K562 (cell line): Measurements from ENCODE around the gene NBEA. TPM values are rescaled to one million over a fixed set of nuclear protein-coding genes. Genes with fewer than 3 reads are reported as not detected.

ENCODE experiments used
- ATAC-seq: fragments of 200-7000 bp; cut with Tn5 transposase; 3 replicates; pipeline ENCODE4 v1.9.1; 2020; ENCODE audit warnings: moderate library complexity
- BruUV-seq: library from RNA; stranded (reverse); fragments of 400-500 nt; replicated peaks from 2 replicates; lab custom pipeline; 2021; lab: Mats Ljungman, UMichigan
- CTCF ChIA-PET: fragments of 300-600 bp; formaldehyde crosslinking; extraction: SDS; loops from one replicate; lab custom pipeline; 2021; ENCODE audit warnings: low intra/inter-chr PET ratio; lab: Yijun Ruan, JAX
- POLR2A ChIA-PET: fragments of 300-600, 350-650 bp; sonication (Branson Sonifier 250); formaldehyde crosslinking; extraction: SDS; loops from one replicate; lab custom pipeline; 2021; ENCODE audit warnings: antibody characterized with exemption, inconsistent platforms; lab: Yijun Ruan, JAX
- DNase-seq, 4 experiments: peaks; one replicate each; pipeline versions ENCODE4 v3.0.0 to v3.0.0-alpha.2; 2011 to 2018; ENCODE audit warnings: low spot score in 3 of 4, mixed read lengths in 3 of 4; ENCODE audit errors: extremely low read depth in 1 of 4
- FAIRE-seq: peaks from 2 replicates; lab custom pipeline; 2011; peaks lifted over from hg19 to GRCh38; lab: Jason Lieb, UNC
- H2AFZ ChIP-seq: 2 replicates; pipeline ENCODE4 v1.6.0; 2011; ENCODE audit warnings: low read depth, low read length, control low read depth, inconsistent platforms
- H3K27ac ChIP-seq: fragments of 200-600 bp; 3 replicates; pipeline ENCODE4 v1.8.0; 2011; ENCODE audit warnings: low read depth, mild to moderate bottlenecking, control low read depth, inconsistent platforms, low read length, moderate library complexity, mixed read lengths; ENCODE audit errors: extremely low read depth
- H3K27me3 ChIP-seq, 2 experiments: fragments of 300-600 bp in 1 of 2; 2 replicates in 1 of 2; 3 replicates in 1 of 2; pipeline versions ENCODE4 v1.6.0 to v1.8.0; 2011; ENCODE audit warnings: inconsistent platforms in 2 of 2, low read length in 2 of 2, mild to moderate bottlenecking in 1 of 2, mixed read lengths in 1 of 2, moderate library complexity in 1 of 2; ENCODE audit not compliant: control insufficient read depth in 2 of 2, insufficient read depth in 2 of 2
- H3K36me3 ChIP-seq: fragments of 300-600 bp; 3 replicates; pipeline ENCODE4 v1.8.0; 2011; ENCODE audit warnings: mild to moderate bottlenecking, low read length, inconsistent platforms; ENCODE audit not compliant: control insufficient read depth, insufficient read depth
- H3K4me1 ChIP-seq, 2 experiments: fragments of 200-600 bp in 1 of 2; replicated peaks in 1 of 2; 2 replicates in 1 of 2; 3 replicates in 1 of 2; pipeline versions ENCODE4 v1.5.1 to v1.8.0; 2011; ENCODE audit warnings: inconsistent platforms in 2 of 2, low read length in 2 of 2, mild to moderate bottlenecking in 1 of 2, mixed read lengths in 1 of 2, moderate library complexity in 1 of 2; ENCODE audit not compliant: control insufficient read depth in 2 of 2, insufficient read depth in 2 of 2
- H3K4me2 ChIP-seq: 2 replicates; pipeline ENCODE4 v1.6.1; 2011; ENCODE audit warnings: low read length, control low read depth, inconsistent platforms, mixed read lengths; ENCODE audit not compliant: insufficient read depth
- H3K4me3 ChIP-seq: fragments of 200-600 bp; sonication (generic), shearing (Covaris generic); 2 replicates; pipeline ENCODE4 v1.5.1; 2016; ENCODE audit warnings: control low read depth, inconsistent platforms
- H3K79me2 ChIP-seq: fragments of 200-600 bp; 3 replicates; pipeline ENCODE4 v1.8.0; 2011; ENCODE audit warnings: low read length, inconsistent platforms; ENCODE audit not compliant: control insufficient read depth, insufficient read depth
- H3K9ac ChIP-seq, 2 experiments: 2 replicates each; pipeline versions ENCODE4 v1.6.0 to v1.6.1; 2011; ENCODE audit warnings: low read depth in 2 of 2, low read length in 2 of 2, control low read depth in 1 of 2, inconsistent platforms in 1 of 2, mild to moderate bottlenecking in 1 of 2, mixed read lengths in 1 of 2; ENCODE audit not compliant: insufficient read depth in 1 of 2
- H3K9me1 ChIP-seq: one replicate; pipeline ENCODE4 v1.6.0; 2011; ENCODE audit warnings: inconsistent platforms, mild to moderate bottlenecking, low read length, moderate library complexity; ENCODE audit not compliant: control insufficient read depth, insufficient read depth
- H3K9me3 ChIP-seq: replicated peaks from 2 replicates; pipeline ENCODE4 v1.5.1; 2011; ENCODE audit warnings: low read depth, low read length, inconsistent platforms; ENCODE audit not compliant: control insufficient read depth, insufficient read depth
- H4K20me1 ChIP-seq: replicated peaks from 2 replicates; pipeline ENCODE4 v1.6.1; 2011; ENCODE audit warnings: low read length, inconsistent platforms, mixed read lengths; ENCODE audit not compliant: control insufficient read depth, insufficient read depth
- CLOCK ChIP-seq: fragments of 250-450 bp; sonication (Bioruptor Pico); IDR thresholded peaks from 2 replicates; pipeline ENCODE4 v1.4.0; 2020; ENCODE audit warnings: mild to moderate bottlenecking, moderate library complexity, borderline replicate concordance
- CREBBP ChIP-seq: IDR thresholded peaks from one replicate; pipeline ENCODE4 v1.6.1; 2012; ENCODE audit warnings: low read depth, mild to moderate bottlenecking, control low read depth, inconsistent platforms, low read length
- KHSRP ChIP-seq: fragments of 450-650 bp; IDR thresholded peaks from 2 replicates; pipeline ENCODE4 v1.6.1; 2017
- NRF1 ChIP-seq, 2 experiments: fragments of 450-650 bp; IDR thresholded peaks in 1 of 2; conservative IDR thresholded peaks in 1 of 2; 2 replicates each; pipeline ENCODE4 v1.6.1; 2014; ENCODE audit warnings: mild to moderate bottlenecking in 2 of 2
- PURB ChIP-seq: sonication (generic); formaldehyde crosslinking; IDR thresholded peaks from 2 replicates; pipeline ENCODE4 v1.9.0; 2021; ENCODE audit warnings: low read depth, mild to moderate bottlenecking, missing genetic modification reagents
- RBBP5 ChIP-seq: fragments of 200-600 bp; sonication (generic); IDR thresholded peaks from 2 replicates; pipeline ENCODE4 v1.6.1; 2012; ENCODE audit warnings: borderline replicate concordance, mild to moderate bottlenecking, low read length, control low read depth, inconsistent platforms; ENCODE audit not compliant: insufficient read depth, poor library complexity, severe bottlenecking
- RBM17 ChIP-seq: fragments of 200-400 bp; formaldehyde crosslinking; IDR thresholded peaks from 2 replicates; pipeline ENCODE4 v1.6.1; 2017; ENCODE audit warnings: low read depth, mild to moderate bottlenecking, low read length, borderline replicate concordance
- RBM34 ChIP-seq: fragments of 200-400 bp; formaldehyde crosslinking; IDR thresholded peaks from 2 replicates; pipeline ENCODE4 v1.6.1; 2018; ENCODE audit warnings: low read length, borderline replicate concordance; ENCODE audit not compliant: insufficient read depth
- SNRNP70 ChIP-seq: fragments of 200-400 bp; formaldehyde crosslinking; optimal IDR thresholded peaks from 2 replicates; pipeline ENCODE3; 2017; ENCODE audit warnings: low read depth, low read length
- ZNF217 ChIP-seq: sonication (generic); formaldehyde crosslinking; IDR thresholded peaks from 2 replicates; pipeline ENCODE4 v1.8.0; 2022; ENCODE audit warnings: mild to moderate bottlenecking, missing genetic modification reagents
- ZNF551 ChIP-seq: fragments of 250-450 bp; sonication (Bioruptor Pico); IDR thresholded peaks from 2 replicates; pipeline ENCODE4 v1.5.0; 2021; ENCODE audit warnings: mild to moderate bottlenecking, moderate library complexity
- WGBS: fragments of 100-300 bp; shearing (Covaris generic); methylation state at CpG from one replicate; pipeline ENCODE4 v1.1.6; 2016; ENCODE audit warnings: low coverage, mixed read lengths; ENCODE audit not compliant: insufficient coverage; ENCODE audit errors: missing lambda C conversion rate; 5-methylcytosine and 5-hydroxymethylcytosine counted together
- in situ Hi-C: fragments of 300-500 bp; cut with MboI; formaldehyde crosslinking; loops from 4 replicates; pipeline ENCODE4 v1.15.0; 2018; ENCODE audit warnings: inconsistent platforms, mixed read lengths
- intact Hi-C: fragments of 100-400 bp; cut with micrococcal nuclease; formaldehyde crosslinking; loops from 2 replicates; pipeline ENCODE4 v1.14.2; 2022
- polyA plus RNA-seq, 8 experiments: library from polyadenylated mRNA; depleted of rRNA in 4 of 8; stranded (reverse) in 5 of 8; unstranded in 3 of 8; fragments of >200 nt; fragmentation: Nextera tagmentation in 2 of 8; fragmentation: Illumina TruSeq in 1 of 8; extraction: Ambion mirVana in 2 of 8; extraction: Trizol in 1 of 8; gene quantifications; 2 replicates each; pipeline versions ENCODE4 v1.2.1 to v1.2.3, GENCODE V29; 2011 to 2014; ENCODE audit warnings: inconsistent platforms in 1 of 8, missing spikeins in 1 of 8
- total RNA-seq, 7 experiments: library from RNA; depleted of rRNA in 6 of 7; stranded (reverse); fragments of >200 nt in 6 of 7; fragmentation: Illumina TruSeq in 2 of 7; extraction: Trizol in 2 of 7; gene quantifications; 2 replicates each; pipeline versions ENCODE4 v1.2.1 to v1.2.3, GENCODE V29; 2011 to 2021; ENCODE audit warnings: low replicate concordance in 1 of 7
- TF ChIP-seq, protein P1 (sequence below): fragments of 200-800 bp; sonication (Bioruptor generic); IDR thresholded peaks from 2 replicates; pipeline ENCODE4 v1.6.1; 2016; ENCODE audit warnings: missing genetic modification characterization, missing compliant biosample characterization

Gene NBEA
- total and polyA plus RNA-seq, 9 of the 15 experiments (the other 6 are each of a cell fraction or from before 2014, with no cell fraction given), result 0.03 to 0.94 (median 0.05) TPM; not detected in 2

DNA sequence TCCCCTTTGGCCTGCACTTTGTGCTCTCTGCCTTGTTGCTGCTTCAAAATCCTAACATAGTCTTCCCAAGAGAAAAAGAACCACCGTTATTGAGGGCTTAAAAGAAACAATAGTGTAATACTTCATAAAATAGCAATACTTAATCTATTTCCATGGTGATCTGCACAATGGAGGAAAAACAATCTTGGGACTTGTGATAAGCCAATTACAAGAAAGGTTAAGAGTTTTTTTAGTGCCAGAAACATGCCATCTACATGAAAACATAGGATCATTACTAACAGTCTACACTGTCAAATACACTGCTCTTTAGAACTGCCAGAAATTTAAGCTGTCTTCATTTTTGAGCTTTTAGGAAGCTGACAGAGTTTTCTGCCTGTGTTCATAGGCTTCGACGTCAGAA, 588.5 kb downstream of the NBEA start:
- Histone ChIP-seq H2AFZ (no peak overlapping the region), H4K20me1 (no peaks in the 10 kb centered on the region), H3K9me3 (no peaks in the 10 kb centered on the region), H3K4me1 (no peaks in the 10 kb centered on the region), H3K9ac (no peak overlapping the region), H3K4me3 (no peak overlapping the region), H3K27ac (no peak overlapping the region), H3K9me1 (no peaks in the 10 kb centered on the region), H3K4me2 (no peak overlapping the region), H3K36me3 (no peaks in the 10 kb centered on the region), H3K27me3 (no peaks in the 10 kb centered on the region), H3K79me2 (no peaks in the 10 kb centered on the region)
- intact Hi-C loops, result no loop called here
- DNase-seq, result no peak
- no peak for FAIRE-seq
- 0% methylated on average over 2 of the region's 3 CpGs for WGBS
- ChIA-PET CTCF (no interaction called here), POLR2A (no interaction called here)
- no peak for ATAC-seq
- BruUV-seq, result no TSS peak
- in situ Hi-C loops, result no loop called here
- TF ChIP-seq RBM34 (no peak), CREBBP (no peak), ZNF217 (CRISPR knock-in tag) (no peak), RBBP5 (no peak), RBM17 (no peak), NRF1 (conservative IDR thresholded peaks at IDR 0.05 in 1 of 2, IDR thresholded peaks at IDR 0.05 in 1 of 2) (no peak), SNRNP70 (no peak), PURB (CRISPR knock-in tag) (no peak), CLOCK (CRISPR knock-in tag) (no peak), KHSRP (no peak), ZNF551 (CRISPR knock-in tag) (no peak)
- TF ChIP-seq, protein P1, sequence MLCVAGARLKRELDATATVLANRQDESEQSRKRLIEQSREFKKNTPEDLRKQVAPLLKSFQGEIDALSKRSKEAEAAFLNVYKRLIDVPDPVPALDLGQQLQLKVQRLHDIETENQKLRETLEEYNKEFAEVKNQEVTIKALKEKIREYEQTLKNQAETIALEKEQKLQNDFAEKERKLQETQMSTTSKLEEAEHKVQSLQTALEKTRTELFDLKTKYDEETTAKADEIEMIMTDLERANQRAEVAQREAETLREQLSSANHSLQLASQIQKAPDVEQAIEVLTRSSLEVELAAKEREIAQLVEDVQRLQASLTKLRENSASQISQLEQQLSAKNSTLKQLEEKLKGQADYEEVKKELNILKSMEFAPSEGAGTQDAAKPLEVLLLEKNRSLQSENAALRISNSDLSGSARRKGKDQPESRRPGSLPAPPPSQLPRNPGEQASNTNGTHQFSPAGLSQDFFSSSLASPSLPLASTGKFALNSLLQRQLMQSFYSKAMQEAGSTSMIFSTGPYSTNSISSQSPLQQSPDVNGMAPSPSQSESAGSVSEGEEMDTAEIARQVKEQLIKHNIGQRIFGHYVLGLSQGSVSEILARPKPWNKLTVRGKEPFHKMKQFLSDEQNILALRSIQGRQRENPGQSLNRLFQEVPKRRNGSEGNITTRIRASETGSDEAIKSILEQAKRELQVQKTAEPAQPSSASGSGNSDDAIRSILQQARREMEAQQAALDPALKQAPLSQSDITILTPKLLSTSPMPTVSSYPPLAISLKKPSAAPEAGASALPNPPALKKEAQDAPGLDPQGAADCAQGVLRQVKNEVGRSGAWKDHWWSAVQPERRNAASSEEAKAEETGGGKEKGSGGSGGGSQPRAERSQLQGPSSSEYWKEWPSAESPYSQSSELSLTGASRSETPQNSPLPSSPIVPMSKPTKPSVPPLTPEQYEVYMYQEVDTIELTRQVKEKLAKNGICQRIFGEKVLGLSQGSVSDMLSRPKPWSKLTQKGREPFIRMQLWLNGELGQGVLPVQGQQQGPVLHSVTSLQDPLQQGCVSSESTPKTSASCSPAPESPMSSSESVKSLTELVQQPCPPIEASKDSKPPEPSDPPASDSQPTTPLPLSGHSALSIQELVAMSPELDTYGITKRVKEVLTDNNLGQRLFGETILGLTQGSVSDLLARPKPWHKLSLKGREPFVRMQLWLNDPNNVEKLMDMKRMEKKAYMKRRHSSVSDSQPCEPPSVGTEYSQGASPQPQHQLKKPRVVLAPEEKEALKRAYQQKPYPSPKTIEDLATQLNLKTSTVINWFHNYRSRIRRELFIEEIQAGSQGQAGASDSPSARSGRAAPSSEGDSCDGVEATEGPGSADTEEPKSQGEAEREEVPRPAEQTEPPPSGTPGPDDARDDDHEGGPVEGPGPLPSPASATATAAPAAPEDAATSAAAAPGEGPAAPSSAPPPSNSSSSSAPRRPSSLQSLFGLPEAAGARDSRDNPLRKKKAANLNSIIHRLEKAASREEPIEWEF (CRISPR knock-in tag), result no peak
